ENCODE data around the gene OR4D9. TPM values are rescaled to one million over a fixed set of nuclear protein-coding genes. Genes with fewer than 3 reads are reported as not detected.
A peak's percentile ranks its signal among the peaks of the same experiment; 100 is the strongest.

Gene OR4D9
- total and polyA plus RNA-seq, 2 of the 8 experiments (the other 6 are each of a cell fraction or from before 2014, with no cell fraction given) = not detected

- Histone ChIP-seq H2AK5ac (ENCODE audit: low read depth, low read length) (no peak overlapping the region), H3K18ac (ENCODE audit: extremely low read depth, low read length) (no peak overlapping the region; the same call in 1 of the 2 replicates), H4K91ac (replicated peaks; ENCODE audit: insufficient read length, low read length) (no peak overlapping the region), H3K27ac (ENCODE audit: low read depth, low read length) (no peak overlapping the region), H3K14ac (ENCODE audit: insufficient read length) (no peak overlapping the region), H3K4ac (replicated peaks; ENCODE audit: insufficient read length, low read depth, low read length) (no peak overlapping the region), H3K36me3 (ENCODE audit: control insufficient read depth in 2 of 4, insufficient read depth in 4 of 4, low read length in 3 of 4) (no peaks in the 10 kb centered on the region), H2BK5ac (ENCODE audit: low read depth, low read length) (no peak overlapping the region), H3K23me2 (ENCODE audit: low read depth, low read length) (peaks cover 12% of the 10 kb centered on the region), H4K8ac (ENCODE audit: extremely low read depth, insufficient read depth, low read length) (no peak overlapping the region), H2BK120ac (replicated peaks; ENCODE audit: low read depth, low read length) (no peak overlapping the region), H3K79me1 (ENCODE audit: low read depth, low read length) (no peaks in the 10 kb centered on the region), H2BK15ac (ENCODE audit: low read length) (no peak overlapping the region), H3K56ac (replicated peaks; ENCODE audit: insufficient read length, low read depth, low read length) (no peak overlapping the region), H2AFZ (ENCODE audit: low read length) (no peak overlapping the region), H3K23ac (ENCODE audit: insufficient read length) (no peak overlapping the region), H3K79me2 (ENCODE audit: control insufficient read depth in 1 of 2, insufficient read depth in 2 of 2, low read length in 2 of 2) (no peaks in the 10 kb centered on the region), H3K27me3 (replicated peaks in 1 of 4; ENCODE audit: control insufficient read depth in 3 of 4, extremely low read depth in 1 of 4, insufficient read depth in 3 of 4, low read length in 3 of 4) (no peaks in the 10 kb centered on the region), H2BK20ac (ENCODE audit: low read length) (no peak overlapping the region), H2BK12ac (ENCODE audit: low read depth, low read length) (no peak overlapping the region), H4K20me1 (replicated peaks in 1 of 2; ENCODE audit: control insufficient read depth in 1 of 2, insufficient read depth in 2 of 2, low read length in 2 of 2) (no peaks in the 10 kb centered on the region), H3K9me3 (ENCODE audit: insufficient read depth in 2 of 2, low read depth in 1 of 2, low read length in 1 of 2) (no peaks in the 10 kb centered on the region), H3K4me1 (replicated peaks in 1 of 4; ENCODE audit: control insufficient read depth in 3 of 4, insufficient read depth in 4 of 4, low read length in 3 of 4) (peaks cover 0 to 7% (median 0%) of the 10 kb centered on the region in 4 experiments; a peak in 2 of 7 replicates), H3K4me2 (ENCODE audit: insufficient read depth in 1 of 2, low read depth in 2 of 2, low read length in 2 of 2) (no peak overlapping the region; a peak in 1 of 4 replicates), H3K4me3 (ENCODE audit: extremely low read depth in 1 of 4, insufficient read depth in 2 of 4, low read depth in 3 of 4, low read length in 4 of 4) (peak overlapping the region in 1 of 4 experiments; percentile 86; a peak in 2 of 8 replicates), H4K5ac (ENCODE audit: insufficient read length, low read depth, low read length) (no peak overlapping the region), H3K9ac (replicated peaks in 1 of 4; ENCODE audit: extremely low read depth in 1 of 4, low read depth in 3 of 4, low read length in 3 of 4) (no peak overlapping the region)
- DNase-seq (ENCODE audit: low read depth in 1 of 2, low spot score in 2 of 2) = no peak
- 97% methylated on average over 5 of the region's 5 CpGs; no CpG with 5 or more reads in 1 of the 2 experiments for WGBS, 2 experiments (ENCODE audit: extremely low coverage in 1 of 2, insufficient coverage in 1 of 2, insufficient read length in 1 of 2, insufficient replicate concordance in 2 of 2, low coverage in 1 of 2, low lambda C conversion rate in 2 of 2, missing lambda C conversion rate in 1 of 2)
- FAIRE-seq = no peak
- POLR2A ChIA-PET (ENCODE audit: partially characterized antibody) = interaction anchor here (1.0 to 2.6 kb wide), 2 partner anchors 11 to 23 kb away, joined by 3 to 19 read pairs; no protein-coding TSS in a partner anchor
- CTCF ChIA-PET (ENCODE audit: partially characterized antibody) = interaction anchor here (0.9 to 2.6 kb wide), 3 partner anchors 8 to 14 kb away, joined by 4 to 17 read pairs (median 5); no protein-coding TSS in a partner anchor
- no peak for TF ChIP-seq EZH2 (IDR thresholded peaks at IDR 0.05; ENCODE audit: low read depth, low read length, severe bottlenecking)
- TF ChIP-seq TCF12 (IDR thresholded peaks at IDR 0.05; ENCODE audit: low read depth, low read length) = no peak
- no peak for TF ChIP-seq SIN3A (conservative IDR thresholded peaks at IDR 0.05 in 1 of 2, IDR thresholded peaks at IDR 0.05 in 1 of 2; ENCODE audit: low read depth in 1 of 2, low read length in 2 of 2)
- no peak for TF ChIP-seq KDM1A (IDR thresholded peaks at IDR 0.05; ENCODE audit: borderline replicate concordance, low read length)
- no peak for TF ChIP-seq SIRT6 (IDR thresholded peaks at IDR 0.05; ENCODE audit: low read length)
- TF ChIP-seq CHD1 (IDR thresholded peaks at IDR 0.05; ENCODE audit: low read depth, low read length) = no peak
- no peak for TF ChIP-seq GTF2F1 (IDR thresholded peaks at IDR 0.05; ENCODE audit: borderline replicate concordance, low read depth, low read length)
- no peak for TF ChIP-seq CEBPB (IDR thresholded peaks at IDR 0.05; ENCODE audit: low read depth, low read length)
- TF ChIP-seq BCL11A (IDR thresholded peaks at IDR 0.05; ENCODE audit: low read depth in 2 of 2, low read length in 2 of 2) = no peak
- no peak for TF ChIP-seq HDAC2 (IDR thresholded peaks at IDR 0.05; ENCODE audit: borderline replicate concordance in 1 of 2, low read depth in 2 of 2, low read length in 2 of 2)
- TF ChIP-seq USF2 (IDR thresholded peaks at IDR 0.05; ENCODE audit: low read length) = no peak
- TF ChIP-seq HDAC6 (IDR thresholded peaks at IDR 0.05; ENCODE audit: low read depth, low read length) = no peak
- no peak for TF ChIP-seq RBBP5 (IDR thresholded peaks at IDR 0.05; ENCODE audit: borderline replicate concordance, low read depth, low read length)
Measured at GRCh38 chr11:59548309-59548656, 36.9 kb downstream of the OR4D9 start.

All from H1 (cell line).